ENCODE results near the gene SLC17A1. TPM values are rescaled to one million over a fixed set of nuclear protein-coding genes. Genes with fewer than 3 reads are reported as not detected.

The SLC17A1 gene, protein sequence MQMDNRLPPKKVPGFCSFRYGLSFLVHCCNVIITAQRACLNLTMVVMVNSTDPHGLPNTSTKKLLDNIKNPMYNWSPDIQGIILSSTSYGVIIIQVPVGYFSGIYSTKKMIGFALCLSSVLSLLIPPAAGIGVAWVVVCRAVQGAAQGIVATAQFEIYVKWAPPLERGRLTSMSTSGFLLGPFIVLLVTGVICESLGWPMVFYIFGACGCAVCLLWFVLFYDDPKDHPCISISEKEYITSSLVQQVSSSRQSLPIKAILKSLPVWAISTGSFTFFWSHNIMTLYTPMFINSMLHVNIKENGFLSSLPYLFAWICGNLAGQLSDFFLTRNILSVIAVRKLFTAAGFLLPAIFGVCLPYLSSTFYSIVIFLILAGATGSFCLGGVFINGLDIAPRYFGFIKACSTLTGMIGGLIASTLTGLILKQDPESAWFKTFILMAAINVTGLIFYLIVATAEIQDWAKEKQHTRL
- total RNA-seq, result not detected in 2 replicates

DNA sequence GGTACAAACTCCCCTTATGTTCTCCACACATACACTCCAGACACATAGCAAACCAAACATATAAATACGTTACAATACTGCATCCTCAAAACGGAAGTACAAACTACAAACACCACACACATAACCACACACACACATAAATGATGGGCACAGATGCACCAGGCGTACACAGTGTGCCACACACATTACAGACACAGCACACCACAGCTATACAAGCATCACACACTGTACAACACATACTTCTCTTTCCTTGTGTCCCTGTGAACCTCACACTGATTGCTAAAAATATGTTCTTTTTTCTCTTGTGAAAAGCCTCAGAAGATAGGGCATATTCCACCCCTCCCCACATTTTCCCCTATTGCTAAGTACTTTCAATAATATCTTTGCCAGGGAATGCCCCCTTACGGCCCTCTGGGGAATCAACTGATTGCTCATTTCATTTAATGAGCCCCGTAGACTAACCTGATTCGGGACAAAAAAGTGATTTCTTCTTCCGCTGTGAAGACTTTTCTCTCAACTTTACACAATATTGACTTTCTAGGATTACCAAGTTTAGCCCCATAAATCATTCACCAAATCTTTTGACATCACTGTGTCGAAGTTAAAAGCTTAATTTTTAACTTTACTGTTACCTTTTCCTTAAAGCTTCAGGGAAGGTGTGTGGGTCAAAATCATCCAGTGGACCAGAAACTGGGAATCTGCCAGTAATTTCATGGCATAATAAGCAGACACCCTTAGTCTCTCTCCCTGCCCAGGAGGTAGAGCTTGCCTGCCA, at the start of gene SLC17A1:
SLC17A1 (minus strand) TSS at position 521 of the 775 bp plus-strand sequence. CDS start 1,495 bp downstream, outside the sequence.
- TF ChIP-seq, protein P1, sequence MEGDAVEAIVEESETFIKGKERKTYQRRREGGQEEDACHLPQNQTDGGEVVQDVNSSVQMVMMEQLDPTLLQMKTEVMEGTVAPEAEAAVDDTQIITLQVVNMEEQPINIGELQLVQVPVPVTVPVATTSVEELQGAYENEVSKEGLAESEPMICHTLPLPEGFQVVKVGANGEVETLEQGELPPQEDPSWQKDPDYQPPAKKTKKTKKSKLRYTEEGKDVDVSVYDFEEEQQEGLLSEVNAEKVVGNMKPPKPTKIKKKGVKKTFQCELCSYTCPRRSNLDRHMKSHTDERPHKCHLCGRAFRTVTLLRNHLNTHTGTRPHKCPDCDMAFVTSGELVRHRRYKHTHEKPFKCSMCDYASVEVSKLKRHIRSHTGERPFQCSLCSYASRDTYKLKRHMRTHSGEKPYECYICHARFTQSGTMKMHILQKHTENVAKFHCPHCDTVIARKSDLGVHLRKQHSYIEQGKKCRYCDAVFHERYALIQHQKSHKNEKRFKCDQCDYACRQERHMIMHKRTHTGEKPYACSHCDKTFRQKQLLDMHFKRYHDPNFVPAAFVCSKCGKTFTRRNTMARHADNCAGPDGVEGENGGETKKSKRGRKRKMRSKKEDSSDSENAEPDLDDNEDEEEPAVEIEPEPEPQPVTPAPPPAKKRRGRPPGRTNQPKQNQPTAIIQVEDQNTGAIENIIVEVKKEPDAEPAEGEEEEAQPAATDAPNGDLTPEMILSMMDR (IDR thresholded peaks at IDR 0.05; ENCODE audit: insufficient read depth, low read length, poor library complexity, severe bottlenecking), result peak; percentile 15
- peak; percentile 12 for DNase-seq (ENCODE audit: low read depth)
- Histone ChIP-seq H3K36me3 (ENCODE audit: control insufficient read depth, insufficient read depth, low read length) (no peaks in the 10 kb centered on the region), H3K27me3 (ENCODE audit: control insufficient read depth, insufficient read depth, low read length) (no peaks in the 10 kb centered on the region), H3K4me3 (ENCODE audit: low read depth, low read length) (no peak within 1 kb of the TSS)

DNA sequence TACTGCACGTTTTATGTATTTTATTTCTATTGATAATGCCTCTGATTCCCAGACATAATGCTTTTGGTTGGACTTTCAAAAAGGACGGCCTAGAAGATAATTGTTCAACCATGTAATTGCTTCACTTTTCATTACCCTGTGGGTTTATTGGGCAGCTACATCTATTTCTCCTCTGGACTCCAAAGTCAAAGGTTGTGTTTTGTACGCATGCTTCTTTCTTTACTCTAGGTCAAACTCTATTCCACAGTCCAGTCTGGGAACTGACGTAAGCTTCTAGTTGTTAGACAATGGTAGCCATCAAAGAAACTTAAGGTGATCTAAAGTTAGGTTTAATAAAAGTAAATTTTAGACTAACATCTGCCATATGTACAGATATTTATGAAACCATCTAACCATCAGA, 48.7 kb upstream of the SLC17A1 start:
- H3K27me3 ChIP-seq (ENCODE audit: control insufficient read depth, insufficient read depth, low read length), result no peaks in the 10 kb centered on the region
- TF ChIP-seq, protein P1 (IDR thresholded peaks at IDR 0.05; ENCODE audit: insufficient read depth, low read length, poor library complexity, severe bottlenecking), result no peak
- DNase-seq (ENCODE audit: low read depth), result no peak

DNA sequence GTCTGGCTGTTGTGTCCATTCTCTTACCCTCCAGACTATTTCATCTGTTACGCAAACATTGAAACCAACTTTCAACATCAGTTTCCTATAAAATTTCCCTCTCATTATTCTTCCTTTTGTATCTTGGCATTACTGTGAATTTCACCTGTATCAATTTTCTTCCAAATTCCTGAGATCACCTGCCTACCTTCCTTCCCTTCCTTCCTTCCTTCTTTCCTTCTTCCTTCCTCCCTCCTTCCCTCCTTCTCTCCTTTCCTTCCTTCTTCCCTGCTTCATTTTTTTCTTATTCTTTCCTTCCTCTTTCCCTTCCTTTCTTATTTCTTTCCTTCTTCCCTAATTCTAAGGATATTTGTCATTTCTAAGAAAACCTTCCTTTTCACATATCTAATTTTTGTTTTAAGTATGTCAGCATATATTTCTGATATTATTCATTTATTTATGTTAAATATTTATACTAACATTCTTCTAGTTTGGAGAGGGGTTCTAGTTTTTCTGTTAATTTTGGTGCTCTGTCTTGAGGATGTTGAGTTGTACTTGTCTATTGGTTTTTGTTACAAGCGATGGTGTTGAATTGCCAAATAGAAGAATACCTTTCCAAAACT, 47.0 kb upstream of the SLC17A1 start:
- DNase-seq (ENCODE audit: low read depth), result no peak
- TF ChIP-seq, protein P1 (IDR thresholded peaks at IDR 0.05; ENCODE audit: insufficient read depth, low read length, poor library complexity, severe bottlenecking), result no peak
- Histone ChIP-seq H3K4me3 (ENCODE audit: low read depth, low read length) (no peak overlapping the region), H3K36me3 (ENCODE audit: control insufficient read depth, insufficient read depth, low read length) (no peaks in the 10 kb centered on the region), H3K27me3 (ENCODE audit: control insufficient read depth, insufficient read depth, low read length) (no peaks in the 10 kb centered on the region)

More for the DNA sequence above, 48.7 kb upstream of the SLC17A1 start:
- Histone ChIP-seq H3K4me3 (ENCODE audit: low read depth, low read length) (no peak overlapping the region), H3K36me3 (ENCODE audit: control insufficient read depth, insufficient read depth, low read length) (no peaks in the 10 kb centered on the region)

DNA sequence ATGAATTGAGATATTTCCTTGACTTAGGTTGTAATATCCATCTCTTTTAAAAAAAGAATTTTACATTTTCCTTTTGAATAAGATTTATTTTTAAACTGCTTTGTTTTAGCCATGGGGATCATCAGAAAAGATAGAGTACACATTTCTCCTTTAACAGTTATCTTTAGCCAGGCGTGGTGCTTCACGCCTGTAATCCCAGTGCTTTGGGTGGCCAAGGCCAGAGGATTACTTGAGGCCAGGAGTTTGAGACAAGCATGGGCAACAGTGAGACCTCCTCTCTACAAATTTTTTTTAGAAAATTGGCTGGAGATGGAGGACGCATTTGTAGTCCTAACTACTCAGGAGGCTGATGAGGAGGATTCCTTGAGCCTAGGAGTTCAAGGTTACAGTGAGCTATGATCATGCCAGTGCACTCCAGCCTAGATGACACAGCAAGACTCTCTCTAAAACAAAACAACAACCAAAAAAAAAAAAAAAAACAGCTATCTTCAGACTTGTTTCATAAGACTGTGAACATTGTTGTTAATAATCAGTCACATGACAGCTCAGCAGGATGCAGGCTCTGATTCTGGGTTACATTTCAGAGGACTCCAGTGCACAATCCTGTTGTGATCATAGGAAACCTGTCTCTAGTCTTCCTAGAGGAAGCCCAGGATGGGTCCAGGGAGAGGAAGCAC, 44.2 kb upstream of the SLC17A1 start:
- Histone ChIP-seq H3K4me3 (ENCODE audit: low read depth, low read length) (no peak overlapping the region), H3K36me3 (ENCODE audit: control insufficient read depth, insufficient read depth, low read length) (no peaks in the 10 kb centered on the region), H3K27me3 (ENCODE audit: control insufficient read depth, insufficient read depth, low read length) (no peaks in the 10 kb centered on the region)
- no peak for DNase-seq (ENCODE audit: low read depth)
- TF ChIP-seq, protein P1 (IDR thresholded peaks at IDR 0.05; ENCODE audit: insufficient read depth, low read length, poor library complexity, severe bottlenecking), result no peak

DNA sequence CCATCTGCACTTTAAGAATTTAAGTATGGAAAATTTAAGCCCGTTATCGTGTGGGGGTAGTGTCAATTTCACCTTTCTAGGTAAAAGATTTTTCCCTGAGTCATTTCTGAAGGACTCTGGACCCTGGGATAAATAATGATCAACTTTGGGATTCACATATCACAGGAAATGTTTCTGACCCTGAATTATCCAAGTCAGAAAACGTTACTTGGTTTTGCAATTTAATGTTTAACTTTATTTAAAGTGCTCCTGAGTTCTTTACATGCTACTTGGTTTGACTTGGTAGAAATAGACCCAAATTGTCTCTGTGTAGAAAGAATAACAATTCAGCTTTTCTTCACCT, 43.7 kb upstream of the SLC17A1 start:
- TF ChIP-seq, protein P1 (IDR thresholded peaks at IDR 0.05; ENCODE audit: insufficient read depth, low read length, poor library complexity, severe bottlenecking), result no peak
- Histone ChIP-seq H3K36me3 (ENCODE audit: control insufficient read depth, insufficient read depth, low read length) (no peaks in the 10 kb centered on the region), H3K27me3 (ENCODE audit: control insufficient read depth, insufficient read depth, low read length) (no peaks in the 10 kb centered on the region), H3K4me3 (ENCODE audit: low read depth, low read length) (no peak overlapping the region)
- no peak for DNase-seq (ENCODE audit: low read depth)
